Left ventricle myocardium inferior (tissue), 1 donor: Measurements from ENCODE around the gene NECAB3. TPM values are rescaled to one million over a fixed set of nuclear protein-coding genes. Genes with fewer than 3 reads are reported as not detected.

ENCODE experiments used
- DNase-seq: peaks from one replicate; pipeline ENCODE4 v3.0.0-alpha.2; 2020
- H3K27ac ChIP-seq: fragments of 200-600 bp; replicated peaks from 2 replicates; pipeline ENCODE4 v1.8.0; 2021
- H3K27me3 ChIP-seq: fragments of 200-600 bp; 2 replicates; pipeline ENCODE4 v1.8.0; 2021; ENCODE audit warnings: low read depth
- H3K36me3 ChIP-seq: fragments of 200-600 bp; 2 replicates; pipeline ENCODE4 v1.8.0; 2021
- H3K4me1 ChIP-seq: fragments of 200-600 bp; 2 replicates; pipeline ENCODE4 v1.8.0; 2021
- H3K4me3 ChIP-seq: fragments of 200-600 bp; 2 replicates; pipeline ENCODE4 v1.8.0; 2021; ENCODE audit warnings: mild to moderate bottlenecking, moderate library complexity
- H3K9me3 ChIP-seq: fragments of 200-600 bp; replicated peaks from 2 replicates; pipeline ENCODE4 v1.8.0; 2021
- CTCF ChIP-seq: fragments of 200-600 bp; IDR thresholded peaks from 2 replicates; pipeline ENCODE4 v1.8.0; 2021; ENCODE audit warnings: antibody characterized with exemption, mild to moderate bottlenecking, borderline replicate concordance
- intact Hi-C: fragments of 100-400 bp; cut with micrococcal nuclease; formaldehyde crosslinking; loops from one replicate; pipeline ENCODE4 v1.11.0; 2022
- total RNA-seq: library from RNA; stranded (reverse); fragmentation: NEBNext Ultra II Directional; extraction: Animal tissue kit (Norgen Biotek cat#: 25700); gene quantifications from one replicate; pipeline ENCODE4 v1.2.1, GENCODE V29; 2021
- donor health status: DM: no; HTN: yes; CAD: no; lungs with severe emphysema.

Gene NECAB3
- total RNA-seq, 1 donor from 2014 or later = 81.3 TPM

- no peaks in the 10 kb centered on the region for H3K9me3 ChIP-seq
- peaks cover 46% of the 10 kb centered on the region for H3K36me3 ChIP-seq
- no peak overlapping the region for H3K27ac ChIP-seq
- H3K27me3 ChIP-seq = no peaks in the 10 kb centered on the region
- H3K4me3 ChIP-seq = no peak overlapping the region
- no peak for TF ChIP-seq CTCF
- DNase-seq = no peak
- peaks cover 32% of the 10 kb centered on the region for H3K4me1 ChIP-seq
- intact Hi-C loops = loop anchor here (10.0 kb wide), 1 partner anchor 181 kb away; no protein-coding TSS in a partner anchor
Measured at GRCh38 chr20:33646191-33646590, 28.0 kb downstream of the NECAB3 start.

GRCh38 chr20:33645396-33645795 is 28.8 kb downstream of the NECAB3 start:
- TF ChIP-seq CTCF = no peak
- H3K36me3 ChIP-seq = peaks cover 54% of the 10 kb centered on the region

GRCh38 chr20:33645072-33645358 is 29.2 kb downstream of the NECAB3 start:
- Histone ChIP-seq H3K36me3 (peaks cover 58% of the 10 kb centered on the region), H3K9me3 (no peaks in the 10 kb centered on the region), H3K27ac (no peak overlapping the region), H3K4me1 (peaks cover 32% of the 10 kb centered on the region), H3K27me3 (no peaks in the 10 kb centered on the region), H3K4me3 (no peak overlapping the region)
- TF ChIP-seq CTCF = no peak
- DNase-seq = no peak
- intact Hi-C loops = loop anchor here (10.0 kb wide), 1 partner anchor 180 kb away; no protein-coding TSS in a partner anchor

More at GRCh38 chr20:33645396-33645795, 28.8 kb downstream of the NECAB3 start:
- DNase-seq = no peak
- intact Hi-C loops = loop anchor here (10.0 kb wide), 1 partner anchor 181 kb away; no protein-coding TSS in a partner anchor
- peaks cover 32% of the 10 kb centered on the region for H3K4me1 ChIP-seq
- H3K27me3 ChIP-seq = no peaks in the 10 kb centered on the region
- H3K4me3 ChIP-seq = no peak overlapping the region
- no peak overlapping the region for H3K27ac ChIP-seq
- no peaks in the 10 kb centered on the region for H3K9me3 ChIP-seq

- Histone ChIP-seq H3K36me3 (peaks cover 63% of the 10 kb centered on the region), H3K27ac (no peak overlapping the region), H3K4me1 (peaks cover 30% of the 10 kb centered on the region), H3K27me3 (no peaks in the 10 kb centered on the region), H3K4me3 (no peak overlapping the region), H3K9me3 (no peaks in the 10 kb centered on the region)
- intact Hi-C loops = loop anchor here (10.0 kb wide), 1 partner anchor 180 kb away; no protein-coding TSS in a partner anchor
- no peak for TF ChIP-seq CTCF
- no peak for DNase-seq
Measured at GRCh38 chr20:33644313-33645071, 29.7 kb downstream of the NECAB3 start.

- no peak overlapping the region for H3K27ac ChIP-seq
- DNase-seq = no peak
- no peaks in the 10 kb centered on the region for H3K9me3 ChIP-seq
- no peak for TF ChIP-seq CTCF
- no peak overlapping the region for H3K4me3 ChIP-seq
- intact Hi-C loops = loop anchor here (10.0 kb wide), 1 partner anchor 175 kb away; no protein-coding TSS in a partner anchor
- no peaks in the 10 kb centered on the region for H3K4me1 ChIP-seq
- H3K27me3 ChIP-seq = no peaks in the 10 kb centered on the region
- peaks cover 86% of the 10 kb centered on the region for H3K36me3 ChIP-seq
Measured at GRCh38 chr20:33640287-33640686, 33.9 kb downstream of the NECAB3 start.
